CD4-positive, alpha-beta T cell (primary cell): ENCODE results near the gene RAPGEF5. TPM values are rescaled to one million over a fixed set of nuclear protein-coding genes. Genes with fewer than 3 reads are reported as not detected.

Source experiments
- ATAC-seq: fragments of 200-7000 bp; cut with Tn5 transposase; one replicate; pipeline ENCODE4 v1.10.0; 2022; ENCODE audit warnings: mild to moderate bottlenecking; ENCODE audit not compliant: poor library complexity
- CTCF ChIA-PET: fragments of 350-600 bp; sonication (Branson Sonifier 250); formaldehyde crosslinking; loops from one replicate; lab custom pipeline; 2021; ENCODE audit warnings: antibody characterized with exemption, inconsistent platforms; lab: Charles Lee
- POLR2A ChIA-PET: fragments of 350-600 bp; sonication (Branson Sonifier 250); formaldehyde crosslinking; loops from one replicate; lab custom pipeline; 2021; ENCODE audit warnings: antibody characterized with exemption, inconsistent platforms; lab: Charles Lee
- DNase-seq, 14 experiments: peaks; one replicate each; pipeline ENCODE4 v3.0.0-alpha.2; 2013 to 2020; ENCODE audit warnings: mixed read lengths in 2 of 14
- H3K27ac ChIP-seq, 2 donors: one replicate each; pipeline versions ENCODE4 v1.5.1 to v1.7.0; 2013; ENCODE audit warnings: low read length in 2 of 2, low read depth in 1 of 2, mild to moderate bottlenecking in 1 of 2
- H3K27me3 ChIP-seq, 2 experiments: 1 replicate in 1 of 2; 2 replicates in 1 of 2; pipeline versions ENCODE4 v1.6.1 to v1.7.0; 2013; ENCODE audit warnings: low read length in 2 of 2, control low read depth in 1 of 2, mild to moderate bottlenecking in 1 of 2, moderate library complexity in 1 of 2; ENCODE audit not compliant: insufficient read depth in 2 of 2, control insufficient read depth in 1 of 2
- H3K36me3 ChIP-seq: one replicate; pipeline ENCODE4 v1.6.1; 2013; ENCODE audit warnings: low read length, control low read depth; ENCODE audit not compliant: insufficient read depth
- H3K4me1 ChIP-seq: one replicate; pipeline ENCODE4 v1.6.1; 2013; ENCODE audit warnings: low read length, control low read depth; ENCODE audit not compliant: insufficient read depth
- H3K4me3 ChIP-seq: one replicate; pipeline ENCODE4 v1.5.1; 2013; ENCODE audit warnings: mild to moderate bottlenecking, low read length, moderate library complexity
- H3K9me3 ChIP-seq, 2 experiments: 1 replicate in 1 of 2; 2 replicates in 1 of 2; pipeline versions ENCODE4 v1.6.1 to v1.7.0; 2013; ENCODE audit warnings: low read length in 2 of 2, mild to moderate bottlenecking in 2 of 2, control low read depth in 1 of 2, moderate library complexity in 1 of 2; ENCODE audit not compliant: control insufficient read depth in 1 of 2, insufficient read depth in 1 of 2
- H3K27ac Mint-ChIP-seq: one replicate; pipeline ENCODE4 v1.8.0; 2020; ENCODE audit warnings: mixed read lengths
- H3K27me3 Mint-ChIP-seq: one replicate; pipeline ENCODE4 v1.8.0; 2021; ENCODE audit warnings: mixed read lengths
- H3K36me3 Mint-ChIP-seq: one replicate; pipeline ENCODE4 v1.8.0; 2021; ENCODE audit warnings: low read depth, mixed read lengths
- H3K4me1 Mint-ChIP-seq: one replicate; pipeline ENCODE4 v1.8.0; 2021; ENCODE audit warnings: low read depth, mixed read lengths
- H3K4me3 Mint-ChIP-seq: one replicate; pipeline ENCODE4 v1.8.0; 2020; ENCODE audit warnings: mild to moderate bottlenecking, mixed read lengths
- H3K9me3 Mint-ChIP-seq: one replicate; pipeline ENCODE4 v1.8.0; 2020; ENCODE audit warnings: mixed read lengths
- CTCF ChIP-seq: fragments of 200-600 bp; IDR thresholded peaks from one replicate; pipeline ENCODE4 v1.8.0; 2022; ENCODE audit warnings: antibody characterized with exemption, mild to moderate bottlenecking
- intact Hi-C, 2 experiments: fragments of 100-400 bp; cut with DNase I in 1 of 2; cut with micrococcal nuclease in 1 of 2; formaldehyde crosslinking; loops; one replicate each; pipeline versions ENCODE4 v1.15.1 to v1.9.0; 2023 to 2025; cut with DNase I, micrococcal nuclease
- total RNA-seq, 174 experiments: library from RNA in 2 of 174; stranded (reverse) in 2 of 174; gene quantifications; one replicate each; pipeline ENCODE4 v1.2.3 and lab custom pipeline; 2021 to 2026

Gene RAPGEF5
- total RNA-seq, 2 experiments from 2014 or later, result 0.17 TPM; not detected in 1

DNA sequence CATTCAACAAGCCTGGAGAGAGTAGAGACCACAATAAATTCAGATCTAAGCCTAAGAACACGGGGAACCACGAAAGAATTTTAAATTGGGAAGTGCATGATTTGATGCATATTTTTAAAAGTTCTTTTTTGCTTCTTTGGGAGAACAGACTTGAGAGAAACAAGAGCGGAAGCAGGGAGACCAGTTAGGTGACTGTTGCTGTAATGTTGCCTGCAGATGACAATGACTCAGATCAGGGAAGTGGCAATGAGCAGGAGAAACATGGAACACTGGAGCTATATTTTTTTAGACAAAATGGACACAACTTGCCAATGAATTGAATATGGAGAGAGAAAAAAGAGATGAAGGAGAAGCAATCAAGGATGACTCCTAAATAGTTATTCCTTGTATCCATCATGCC, 125.1 kb downstream of the RAPGEF5 start:
- Histone ChIP-seq H3K36me3 (no peaks in the 10 kb centered on the region), H3K4me3 (no peak overlapping the region), H3K9me3 (no peaks in the 10 kb centered on the region), H3K27me3 (no peaks in the 10 kb centered on the region), H3K27ac (no peak overlapping the region), H3K4me1 (no peaks in the 10 kb centered on the region)
- ChIA-PET POLR2A (no interaction called here), CTCF (no interaction called here)
- H3K4me3 Mint-ChIP-seq, result no peak overlapping the region
- H3K27ac Mint-ChIP-seq, result no peak overlapping the region
- intact Hi-C loops, result no loop called here
- no peak for ATAC-seq
- H3K9me3 Mint-ChIP-seq, result no peaks in the 10 kb centered on the region
- no peak for TF ChIP-seq CTCF
- no peak for DNase-seq
- H3K36me3 Mint-ChIP-seq, result no peaks in the 10 kb centered on the region
- no peaks in the 10 kb centered on the region for H3K4me1 Mint-ChIP-seq
- H3K27me3 Mint-ChIP-seq, result no peaks in the 10 kb centered on the region

GRCh38 chr7:22231141-22231540, 125.8 kb downstream of the RAPGEF5 start:
- Mint-ChIP-seq H3K27me3 (no peaks in the 10 kb centered on the region), H3K9me3 (no peaks in the 10 kb centered on the region), H3K27ac (no peak overlapping the region), H3K4me1 (no peaks in the 10 kb centered on the region), H3K36me3 (no peaks in the 10 kb centered on the region), H3K4me3 (no peak overlapping the region)
- no peaks in the 10 kb centered on the region for H3K27me3 ChIP-seq
- H3K27ac ChIP-seq, result no peak overlapping the region
- intact Hi-C loops, result no loop called here
- no peaks in the 10 kb centered on the region for H3K4me1 ChIP-seq
- ChIA-PET CTCF (no interaction called here), POLR2A (no interaction called here)
- DNase-seq, result no peak
- no peak overlapping the region for H3K4me3 ChIP-seq
- ATAC-seq, result no peak
- no peak for TF ChIP-seq CTCF
- no peaks in the 10 kb centered on the region for H3K36me3 ChIP-seq
- H3K9me3 ChIP-seq, result no peaks in the 10 kb centered on the region

- Mint-ChIP-seq H3K4me1 (no peaks in the 10 kb centered on the region), H3K27ac (no peak overlapping the region), H3K4me3 (no peak overlapping the region), H3K9me3 (no peaks in the 10 kb centered on the region), H3K36me3 (no peaks in the 10 kb centered on the region), H3K27me3 (no peaks in the 10 kb centered on the region)
- ChIA-PET POLR2A (no interaction called here), CTCF (no interaction called here)
- Histone ChIP-seq H3K27ac (no peak overlapping the region), H3K4me3 (no peak overlapping the region), H3K4me1 (no peaks in the 10 kb centered on the region), H3K36me3 (no peaks in the 10 kb centered on the region), H3K27me3 (no peaks in the 10 kb centered on the region), H3K9me3 (no peaks in the 10 kb centered on the region)
- ATAC-seq (no peak), DNase-seq (no peak)
- TF ChIP-seq CTCF, result no peak
- intact Hi-C loops, result no loop called here
Measured at GRCh38 chr7:22230238-22230637, 126.7 kb downstream of the RAPGEF5 start.
